IMR-90 (cell line): ENCODE measurements around the gene ZC3H14.

ENCODE experiments used
- CTCF ChIP-seq: conservative IDR thresholded peaks from 2 replicates; pipeline ENCODE4 v1.5.1; 2012; ENCODE audit warnings: mild to moderate bottlenecking, low read depth, low read length, improper control_type of control experiment
- ELK1 ChIP-seq: fragments of 150-350 bp; IDR thresholded peaks from 2 replicates; pipeline ENCODE4 v1.6.1; 2016; ENCODE audit warnings: low read depth, mild to moderate bottlenecking, low read length, moderate library complexity, borderline replicate concordance
- POLR2A ChIP-seq: IDR thresholded peaks from 2 replicates; pipeline ENCODE4 v1.6.1; 2012; ENCODE audit warnings: mild to moderate bottlenecking, low read depth, low read length

- no peak for TF ChIP-seq CTCF
- TF ChIP-seq POLR2A = no peak
- no peak for TF ChIP-seq ELK1
Observed at GRCh38 chr14:88628033-88628432, 65.2 kb downstream of the ZC3H14 start.
